Cardiac muscle cell (in vitro differentiated cells and primary cell): ENCODE measurements around the gene NDST4. TPM values are rescaled to one million over a fixed set of nuclear protein-coding genes. Genes with fewer than 3 reads are reported as not detected.

Source experiments
- DNase-seq, 2 donors: peaks; one replicate each; pipeline versions ENCODE4 v3.0.0 to v3.0.0-alpha.2; 2010 to 2017; ENCODE audit warnings: low read depth in 1 of 2, low spot score in 1 of 2
- H3K27ac ChIP-seq: fragments of 200-600 bp; sonication (generic); 2 replicates; pipeline ENCODE4 v1.5.1; 2016
- H3K27me3 ChIP-seq: fragments of 200-600 bp; sonication (generic); 2 replicates; pipeline ENCODE4 v1.6.0; 2016; ENCODE audit warnings: control low read depth
- H3K36me3 ChIP-seq: fragments of 200-600 bp; sonication (generic); 2 replicates; pipeline ENCODE4 v1.5.1; 2016; ENCODE audit warnings: control low read depth
- H3K4me1 ChIP-seq: fragments of 200-600 bp; sonication (generic); 2 replicates; pipeline ENCODE4 v1.8.1; 2017; ENCODE audit warnings: low read depth, mild to moderate bottlenecking, mixed run types
- H3K4me3 ChIP-seq: fragments of 200-600 bp; sonication (generic); 2 replicates; pipeline ENCODE4 v1.5.1; 2016; ENCODE audit warnings: mild to moderate bottlenecking
- H3K9me3 ChIP-seq: fragments of 200-600 bp; sonication (generic); 2 replicates; pipeline ENCODE4 v1.5.1; 2017; ENCODE audit warnings: low read depth, mild to moderate bottlenecking, control low read depth
- polyA plus RNA-seq: library from polyadenylated mRNA; unstranded; fragments of >200 nt; fragmentation: Nextera tagmentation; extraction: Ambion mirVana; gene quantifications from 2 replicates; pipeline ENCODE4 v1.2.1, GENCODE V29; 2016
- total RNA-seq: library from RNA; depleted of rRNA; stranded (reverse); fragments of >200 nt; gene quantifications from 2 replicates; pipeline ENCODE4 v1.2.3, GENCODE V29; 2016
- TF ChIP-seq, protein P1 (sequence below): IDR thresholded peaks from 2 replicates; pipeline ENCODE4 v1.5.1; 2012; ENCODE audit warnings: low read depth, mild to moderate bottlenecking, low read length

NDST4 gene
- total and polyA plus RNA-seq, 2 experiments from 2014 or later: not detected

GRCh38 chr4:114921191-114921590, 192.2 kb downstream of the NDST4 start:
- no peak overlapping the region for H3K4me3 ChIP-seq
- no peaks in the 10 kb centered on the region for H3K36me3 ChIP-seq
- H3K4me1 ChIP-seq: no peaks in the 10 kb centered on the region
- no peak overlapping the region for H3K27ac ChIP-seq
- TF ChIP-seq, protein P1, sequence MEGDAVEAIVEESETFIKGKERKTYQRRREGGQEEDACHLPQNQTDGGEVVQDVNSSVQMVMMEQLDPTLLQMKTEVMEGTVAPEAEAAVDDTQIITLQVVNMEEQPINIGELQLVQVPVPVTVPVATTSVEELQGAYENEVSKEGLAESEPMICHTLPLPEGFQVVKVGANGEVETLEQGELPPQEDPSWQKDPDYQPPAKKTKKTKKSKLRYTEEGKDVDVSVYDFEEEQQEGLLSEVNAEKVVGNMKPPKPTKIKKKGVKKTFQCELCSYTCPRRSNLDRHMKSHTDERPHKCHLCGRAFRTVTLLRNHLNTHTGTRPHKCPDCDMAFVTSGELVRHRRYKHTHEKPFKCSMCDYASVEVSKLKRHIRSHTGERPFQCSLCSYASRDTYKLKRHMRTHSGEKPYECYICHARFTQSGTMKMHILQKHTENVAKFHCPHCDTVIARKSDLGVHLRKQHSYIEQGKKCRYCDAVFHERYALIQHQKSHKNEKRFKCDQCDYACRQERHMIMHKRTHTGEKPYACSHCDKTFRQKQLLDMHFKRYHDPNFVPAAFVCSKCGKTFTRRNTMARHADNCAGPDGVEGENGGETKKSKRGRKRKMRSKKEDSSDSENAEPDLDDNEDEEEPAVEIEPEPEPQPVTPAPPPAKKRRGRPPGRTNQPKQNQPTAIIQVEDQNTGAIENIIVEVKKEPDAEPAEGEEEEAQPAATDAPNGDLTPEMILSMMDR: no peak
- no peaks in the 10 kb centered on the region for H3K27me3 ChIP-seq
- DNase-seq: no peak
- no peaks in the 10 kb centered on the region for H3K9me3 ChIP-seq

DNA sequence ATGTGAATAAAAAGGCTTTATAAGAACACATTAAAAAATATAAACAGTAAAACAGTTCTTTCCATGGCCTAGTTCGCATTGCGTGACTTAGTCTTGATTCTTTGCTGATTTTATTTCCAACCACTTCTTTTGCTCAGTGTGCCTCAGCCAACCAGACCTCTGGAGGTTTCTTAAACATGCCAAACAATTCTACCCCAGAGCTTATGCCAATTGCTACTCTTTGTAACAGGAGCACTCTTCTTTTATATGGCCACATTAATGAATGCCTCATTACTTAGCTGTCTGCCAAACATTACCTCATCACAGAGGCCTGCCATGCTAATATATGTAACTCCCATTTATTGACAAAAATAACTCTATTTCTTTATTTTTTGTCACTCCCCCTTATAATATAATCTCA, 202.3 kb downstream of the NDST4 start:
- TF ChIP-seq, protein P1: no peak
- H3K36me3 ChIP-seq: no peaks in the 10 kb centered on the region
- H3K4me3 ChIP-seq: no peak overlapping the region
- H3K27ac ChIP-seq: no peak overlapping the region
- H3K4me1 ChIP-seq: no peaks in the 10 kb centered on the region
- no peaks in the 10 kb centered on the region for H3K27me3 ChIP-seq
- no peaks in the 10 kb centered on the region for H3K9me3 ChIP-seq
- DNase-seq: no peak

DNA sequence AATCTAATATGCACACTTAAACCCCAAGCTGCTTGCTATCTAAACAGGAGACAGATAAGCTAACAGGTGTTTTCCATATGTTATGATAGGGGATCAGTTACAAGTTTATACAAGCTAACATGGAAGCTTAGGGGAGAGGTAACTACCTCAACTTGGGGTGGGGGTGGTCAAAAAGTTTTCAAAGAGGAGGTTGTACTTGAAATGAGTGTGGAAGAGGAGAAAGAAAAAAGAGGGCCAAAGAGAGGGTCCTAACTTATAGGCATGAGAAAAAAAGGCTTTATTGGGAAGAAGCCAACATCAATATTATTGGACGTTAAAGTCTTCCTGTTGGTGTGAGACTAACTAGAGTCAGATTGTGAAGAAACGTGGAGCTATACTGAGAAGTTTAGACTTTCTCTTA, 205.9 kb downstream of the NDST4 start:
- no peaks in the 10 kb centered on the region for H3K36me3 ChIP-seq
- no peak overlapping the region for H3K27ac ChIP-seq
- TF ChIP-seq, protein P1: no peak
- no peaks in the 10 kb centered on the region for H3K9me3 ChIP-seq
- H3K27me3 ChIP-seq: no peaks in the 10 kb centered on the region
- DNase-seq: no peak
- H3K4me1 ChIP-seq: no peaks in the 10 kb centered on the region
- H3K4me3 ChIP-seq: no peak overlapping the region

GRCh38 chr4:114905017-114905416, 208.4 kb downstream of the NDST4 start:
- H3K4me3 ChIP-seq: no peak overlapping the region
- TF ChIP-seq, protein P1: no peak

GRCh38 chr4:114900934-114901333, 212.5 kb downstream of the NDST4 start:
- TF ChIP-seq, protein P1: no peak
- Histone ChIP-seq H3K9me3 (no peaks in the 10 kb centered on the region), H3K27ac (no peak overlapping the region), H3K36me3 (no peaks in the 10 kb centered on the region), H3K4me1 (no peaks in the 10 kb centered on the region), H3K27me3 (no peaks in the 10 kb centered on the region), H3K4me3 (no peak overlapping the region)
- no peak for DNase-seq

More at GRCh38 chr4:114905017-114905416, 208.4 kb downstream of the NDST4 start:
- Histone ChIP-seq H3K9me3 (no peaks in the 10 kb centered on the region), H3K4me1 (no peaks in the 10 kb centered on the region), H3K36me3 (no peaks in the 10 kb centered on the region), H3K27me3 (no peaks in the 10 kb centered on the region), H3K27ac (no peak overlapping the region)
- DNase-seq: no peak

GRCh38 chr4:114890773-114891172, 222.6 kb downstream of the NDST4 start:
- DNase-seq: no peak
- Histone ChIP-seq H3K4me3 (no peak overlapping the region), H3K27ac (no peak overlapping the region), H3K9me3 (no peaks in the 10 kb centered on the region), H3K27me3 (no peaks in the 10 kb centered on the region), H3K4me1 (no peaks in the 10 kb centered on the region), H3K36me3 (no peaks in the 10 kb centered on the region)
- TF ChIP-seq, protein P1: no peak
